Right lobe of liver (tissue), 4 donors: ENCODE measurements around the gene OASL.

Source experiments
- CTCF ChIP-seq, 4 donors: fragments of 200-600 bp in 3 of 4; fragments of 450-650 bp in 1 of 4; IDR thresholded peaks; one replicate each; pipeline versions ENCODE4 v1.5.1 to v1.8.0; 2016 to 2022; ENCODE audit warnings: antibody characterized with exemption in 4 of 4, mild to moderate bottlenecking in 2 of 4
- POLR2A ChIP-seq: fragments of 450-650 bp; IDR thresholded peaks from one replicate; pipeline ENCODE4 v1.6.1; 2017; ENCODE audit warnings: antibody characterized with exemption, mild to moderate bottlenecking
- donor health status: DM: no; HTN: no; CAD: no.
- donor health status: DM: no; HTN: no; CAD: no.
- donor health status: DM: no; HTN: yes; CAD: no.

GRCh38 chr12:121064116-121064515 is 25.1 kb upstream of the OASL start:
- no peak for TF ChIP-seq CTCF (IDR thresholded peaks at IDR 0.05)
- TF ChIP-seq POLR2A = no peak
